GM12873 (cell line): ENCODE data around the gene SYT17.

ENCODE experiments used
- TF ChIP-seq, protein P1 (sequence below): IDR thresholded peaks from 2 replicates; pipeline ENCODE4 v1.5.1; 2012; ENCODE audit warnings: low read depth, mild to moderate bottlenecking, moderate library complexity, low read length, control low read depth; ENCODE audit not compliant: insufficient read depth; ENCODE audit errors: missing control alignments

The SYT17 gene

DNA sequence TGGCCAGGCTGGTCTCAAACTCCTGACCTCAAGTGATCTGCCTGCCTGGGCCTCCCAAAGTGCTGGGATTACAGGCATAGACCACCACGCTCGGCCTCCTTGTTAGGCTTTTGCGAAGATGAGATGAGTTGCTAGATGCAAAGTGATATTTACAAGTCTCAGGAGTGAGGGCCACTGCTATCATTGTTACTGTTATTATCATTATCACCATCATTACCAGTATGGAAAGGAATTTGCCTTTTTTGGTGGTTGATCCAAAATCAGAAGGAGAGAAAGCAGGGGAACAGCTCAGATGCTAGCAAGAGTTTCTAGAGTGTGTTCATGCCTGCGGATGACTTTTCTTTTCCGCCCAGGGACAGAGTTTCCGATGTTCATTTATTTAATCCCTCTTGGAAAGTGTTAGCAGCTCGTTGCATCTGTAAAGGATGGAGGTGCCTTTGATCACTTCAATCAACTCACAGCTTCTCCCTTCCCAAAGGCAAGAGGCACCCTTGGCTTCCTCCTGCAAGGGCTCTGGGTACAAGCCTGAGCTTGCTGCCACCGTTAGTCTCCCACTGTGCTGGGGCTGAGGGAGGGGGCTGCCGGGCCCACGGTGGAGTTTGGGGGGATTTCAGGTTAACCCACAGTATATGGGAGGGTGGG, 32.7 kb upstream of the SYT17 start:
- TF ChIP-seq, protein P1, sequence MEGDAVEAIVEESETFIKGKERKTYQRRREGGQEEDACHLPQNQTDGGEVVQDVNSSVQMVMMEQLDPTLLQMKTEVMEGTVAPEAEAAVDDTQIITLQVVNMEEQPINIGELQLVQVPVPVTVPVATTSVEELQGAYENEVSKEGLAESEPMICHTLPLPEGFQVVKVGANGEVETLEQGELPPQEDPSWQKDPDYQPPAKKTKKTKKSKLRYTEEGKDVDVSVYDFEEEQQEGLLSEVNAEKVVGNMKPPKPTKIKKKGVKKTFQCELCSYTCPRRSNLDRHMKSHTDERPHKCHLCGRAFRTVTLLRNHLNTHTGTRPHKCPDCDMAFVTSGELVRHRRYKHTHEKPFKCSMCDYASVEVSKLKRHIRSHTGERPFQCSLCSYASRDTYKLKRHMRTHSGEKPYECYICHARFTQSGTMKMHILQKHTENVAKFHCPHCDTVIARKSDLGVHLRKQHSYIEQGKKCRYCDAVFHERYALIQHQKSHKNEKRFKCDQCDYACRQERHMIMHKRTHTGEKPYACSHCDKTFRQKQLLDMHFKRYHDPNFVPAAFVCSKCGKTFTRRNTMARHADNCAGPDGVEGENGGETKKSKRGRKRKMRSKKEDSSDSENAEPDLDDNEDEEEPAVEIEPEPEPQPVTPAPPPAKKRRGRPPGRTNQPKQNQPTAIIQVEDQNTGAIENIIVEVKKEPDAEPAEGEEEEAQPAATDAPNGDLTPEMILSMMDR, result no peak

DNA sequence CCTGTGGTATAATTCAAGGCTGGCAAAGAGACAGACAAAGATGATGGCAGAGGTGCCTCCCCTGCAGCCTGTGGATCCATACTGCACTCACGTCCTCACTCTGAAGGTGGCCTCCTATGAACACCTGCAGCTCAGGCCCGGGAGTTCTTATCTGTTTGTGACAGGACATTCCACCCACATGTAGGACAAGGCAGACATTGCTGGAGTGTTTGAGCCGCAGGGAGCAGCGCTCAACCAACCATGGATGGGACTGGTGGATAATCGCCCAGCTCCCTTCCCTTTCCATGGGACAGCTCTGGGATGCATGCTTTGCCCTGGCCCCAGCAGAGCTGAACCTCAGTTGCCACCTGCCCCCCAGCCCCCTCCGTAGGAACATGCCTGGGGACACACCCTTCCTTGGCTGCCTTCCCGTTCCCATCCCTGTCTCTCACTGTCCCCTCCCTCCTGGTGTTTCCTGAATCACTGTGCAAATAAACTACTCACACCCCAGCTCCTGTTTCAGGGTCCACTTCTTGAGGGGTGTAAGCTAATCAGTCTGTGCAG, 32.1 kb upstream of the SYT17 start:
- TF ChIP-seq, protein P1, result no peak

DNA sequence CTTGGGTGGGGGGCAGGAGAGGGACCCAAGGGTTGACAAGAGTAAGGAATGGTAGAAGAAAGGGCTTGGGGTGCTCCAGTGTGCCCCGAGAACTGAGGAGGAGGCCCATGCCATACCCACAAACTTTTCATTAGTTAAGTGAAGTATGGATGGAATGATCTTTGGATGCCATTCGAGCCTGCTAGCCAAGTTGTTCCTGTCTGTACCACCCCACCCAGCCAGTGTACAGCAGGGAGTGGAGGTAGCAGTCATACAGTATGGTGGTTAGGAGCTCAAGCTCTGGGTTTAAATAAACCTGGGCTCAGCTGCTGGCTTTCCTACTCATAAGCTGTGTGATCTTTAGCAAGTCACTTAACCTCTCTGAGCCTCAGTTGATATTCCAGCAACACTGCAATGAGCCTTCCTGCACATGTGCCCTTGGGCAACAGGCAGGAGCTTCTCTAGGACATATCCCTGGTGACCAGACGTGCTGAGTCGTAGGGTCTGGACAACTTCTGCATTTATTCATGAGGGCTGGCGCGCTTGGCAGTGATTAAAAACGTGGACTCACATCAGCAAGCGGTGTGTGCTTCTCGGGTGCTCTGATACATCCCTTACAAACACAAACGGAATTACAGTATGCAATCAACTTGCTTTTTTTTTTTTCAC, 31.4 kb upstream of the SYT17 start:
- TF ChIP-seq, protein P1, result no peak

DNA sequence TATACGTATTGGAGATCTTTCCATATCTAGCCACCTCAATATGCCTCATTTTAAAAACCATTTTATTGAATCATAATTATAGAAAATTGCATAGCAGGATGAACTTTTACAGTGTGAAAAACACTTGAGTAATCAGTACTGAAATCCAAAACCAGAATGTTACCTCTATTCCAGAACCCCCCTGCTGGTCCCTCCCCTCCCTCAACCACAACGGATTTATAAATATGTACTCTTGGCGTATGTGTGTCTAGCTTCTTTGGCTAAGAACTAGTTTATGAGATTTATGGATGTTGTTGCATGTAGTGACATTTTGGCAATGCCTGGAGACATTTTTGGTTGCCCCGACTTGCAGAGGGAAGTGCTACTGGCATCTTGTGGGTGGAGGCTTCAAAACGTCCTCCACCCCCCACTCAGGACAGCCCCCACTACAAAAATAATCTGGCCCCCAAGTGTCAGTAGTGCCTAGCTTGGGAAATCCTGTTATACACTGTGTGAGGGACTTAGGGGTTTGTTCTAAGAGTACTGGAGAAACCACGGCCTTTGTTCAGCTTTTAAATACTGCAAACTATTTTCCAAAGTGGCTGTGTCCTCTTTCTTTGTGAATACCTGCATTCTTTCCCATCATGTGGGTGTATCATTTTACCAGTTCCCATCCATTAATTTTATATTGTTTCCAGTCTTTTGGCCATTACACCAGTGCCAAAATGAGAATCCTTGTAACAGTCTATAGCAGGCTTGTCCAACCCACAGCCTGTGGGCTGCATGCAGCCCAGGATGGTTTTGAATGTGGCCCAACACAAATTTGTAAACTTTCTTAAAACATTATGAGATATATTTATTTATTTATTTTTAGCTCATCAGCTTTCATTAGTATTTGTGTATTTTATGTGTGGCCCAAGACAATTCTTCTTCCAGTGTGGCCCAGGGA, 30.6 kb upstream of the SYT17 start:
- TF ChIP-seq, protein P1, result no peak

DNA sequence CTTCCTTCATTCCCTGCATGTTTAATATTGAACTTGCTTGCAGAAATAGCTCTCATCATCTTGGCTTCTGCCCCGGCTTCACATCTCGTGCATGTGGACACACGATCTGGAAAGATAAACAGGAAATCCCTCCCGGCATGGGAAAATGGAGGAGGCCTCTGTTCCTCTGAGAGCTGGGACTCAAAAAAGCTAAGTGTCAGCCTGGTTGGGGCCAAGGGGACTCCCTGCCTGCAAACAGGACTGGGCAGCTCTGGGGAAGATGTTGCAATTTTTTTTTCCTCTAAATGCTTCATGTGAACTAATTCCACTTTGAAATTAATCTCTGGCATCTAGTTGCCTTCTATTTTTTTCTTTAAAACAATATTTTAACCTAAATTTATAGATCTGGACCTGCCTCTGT, 29.4 kb upstream of the SYT17 start:
- TF ChIP-seq, protein P1, result no peak

DNA sequence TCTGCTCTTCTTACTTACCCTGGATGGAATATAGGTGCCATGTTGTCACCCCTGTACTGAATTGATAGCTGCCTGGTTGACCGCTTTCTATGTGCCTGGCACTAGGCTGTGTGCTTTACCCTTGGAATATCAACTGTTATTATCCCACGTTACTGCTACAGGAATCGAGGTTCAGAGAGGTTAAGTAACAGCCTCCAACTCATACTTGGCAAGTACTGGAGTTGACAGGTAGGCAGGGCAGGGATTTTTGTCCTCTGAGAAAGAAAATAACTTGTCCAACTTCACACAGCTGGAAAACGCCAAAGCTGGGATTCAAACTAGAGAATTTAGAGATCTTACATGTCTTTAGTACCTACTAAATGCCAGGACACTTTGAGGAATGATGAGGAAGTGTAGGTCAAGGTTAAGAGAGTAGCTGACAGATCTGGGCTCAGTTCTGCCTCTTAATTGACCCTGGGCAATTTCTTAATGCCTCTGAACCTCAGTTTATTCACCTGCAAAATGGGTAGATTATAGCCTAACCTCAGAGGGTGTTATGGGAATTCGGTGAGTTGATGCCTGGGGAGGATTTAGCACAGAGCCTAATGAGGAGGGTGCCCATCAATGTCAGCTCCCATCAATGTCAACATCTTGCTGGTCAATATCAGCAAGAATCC, 28.5 kb upstream of the SYT17 start:
- TF ChIP-seq, protein P1, result no peak
